BJ (cell line): ENCODE results near the gene SMIM14. TPM values are rescaled to one million over a fixed set of nuclear protein-coding genes. Genes with fewer than 3 reads are reported as not detected.
"Not testable (repeated sequence)": the region's sequence is repeated elsewhere in the genome, so short reads cannot be mapped to it uniquely, and the experiment has no call there.

Source experiments
- CTCF ChIA-PET: fragments of 350-600 bp; formaldehyde crosslinking; extraction: SDS; loops from one replicate; lab custom pipeline; 2021; ENCODE audit warnings: antibody characterized with exemption, inconsistent platforms; lab: Yijun Ruan, JAX
- POLR2A ChIA-PET: fragments of 300-600 bp; sonication (Branson Sonifier 250); formaldehyde crosslinking; extraction: SDS; loops from one replicate; lab custom pipeline; 2021; ENCODE audit warnings: antibody characterized with exemption; lab: Charles Lee
- DNase-seq: peaks from one replicate; pipeline ENCODE4 v3.0.0-alpha.2; 2011; ENCODE audit warnings: low read depth
- H3K27me3 ChIP-seq: 2 replicates; pipeline ENCODE4 v1.6.0; 2011; ENCODE audit warnings: low read length; ENCODE audit not compliant: control insufficient read depth, insufficient read depth
- H3K36me3 ChIP-seq: 2 replicates; pipeline ENCODE4 v1.5.1; 2011; ENCODE audit warnings: low read length; ENCODE audit not compliant: control insufficient read depth, insufficient read depth
- H3K4me3 ChIP-seq: 2 replicates; pipeline ENCODE4 v1.5.1; 2011; ENCODE audit warnings: low read depth, mild to moderate bottlenecking, control low read depth, low read length
- polyA plus RNA-seq: library from polyadenylated mRNA; depleted of rRNA; stranded (reverse); fragments of >200 nt; gene quantifications from 2 replicates; pipeline ENCODE4 v1.2.3, GENCODE V29; 2011
- TF ChIP-seq, protein P1 (sequence below): IDR thresholded peaks from 2 replicates; pipeline ENCODE4 v1.5.1; 2011; ENCODE audit warnings: low read depth, mild to moderate bottlenecking, control low read depth, inconsistent platforms, low read length, moderate library complexity; ENCODE audit not compliant: insufficient read depth

Gene SMIM14
- polyA plus RNA-seq, 1 experiment = 25.4 TPM

DNA sequence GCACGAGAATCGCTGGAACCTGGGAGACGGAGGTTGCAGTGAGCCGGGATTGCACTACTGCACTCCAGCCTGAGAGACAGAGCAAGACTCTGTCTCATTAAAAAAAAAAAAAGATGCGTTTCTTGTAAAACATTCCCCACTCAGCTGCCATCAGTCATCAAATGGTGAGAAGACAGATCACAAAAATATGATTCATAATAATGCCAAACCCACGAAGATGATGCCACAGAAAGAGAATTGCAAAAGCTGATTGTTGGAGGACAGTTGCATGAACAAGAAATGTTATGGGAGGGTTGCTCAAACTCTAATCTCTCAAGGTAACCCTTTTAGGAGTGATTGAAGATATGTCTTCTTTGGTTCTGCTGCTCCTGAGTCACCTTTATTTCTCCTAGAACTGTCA, 21.4 kb upstream of the SMIM14 start:
- Histone ChIP-seq H3K4me3 (no peak overlapping the region), H3K36me3 (no peaks in the 10 kb centered on the region), H3K27me3 (no peaks in the 10 kb centered on the region)
- TF ChIP-seq, protein P1, sequence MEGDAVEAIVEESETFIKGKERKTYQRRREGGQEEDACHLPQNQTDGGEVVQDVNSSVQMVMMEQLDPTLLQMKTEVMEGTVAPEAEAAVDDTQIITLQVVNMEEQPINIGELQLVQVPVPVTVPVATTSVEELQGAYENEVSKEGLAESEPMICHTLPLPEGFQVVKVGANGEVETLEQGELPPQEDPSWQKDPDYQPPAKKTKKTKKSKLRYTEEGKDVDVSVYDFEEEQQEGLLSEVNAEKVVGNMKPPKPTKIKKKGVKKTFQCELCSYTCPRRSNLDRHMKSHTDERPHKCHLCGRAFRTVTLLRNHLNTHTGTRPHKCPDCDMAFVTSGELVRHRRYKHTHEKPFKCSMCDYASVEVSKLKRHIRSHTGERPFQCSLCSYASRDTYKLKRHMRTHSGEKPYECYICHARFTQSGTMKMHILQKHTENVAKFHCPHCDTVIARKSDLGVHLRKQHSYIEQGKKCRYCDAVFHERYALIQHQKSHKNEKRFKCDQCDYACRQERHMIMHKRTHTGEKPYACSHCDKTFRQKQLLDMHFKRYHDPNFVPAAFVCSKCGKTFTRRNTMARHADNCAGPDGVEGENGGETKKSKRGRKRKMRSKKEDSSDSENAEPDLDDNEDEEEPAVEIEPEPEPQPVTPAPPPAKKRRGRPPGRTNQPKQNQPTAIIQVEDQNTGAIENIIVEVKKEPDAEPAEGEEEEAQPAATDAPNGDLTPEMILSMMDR = no peak
- CTCF ChIA-PET = interaction anchor here (0.5 to 6.0 kb wide), 7 partner anchors 13 to 191 kb away, joined by 3 to 32 read pairs (median 3); partner anchors contain the start of gene SMIM14
- no peak for DNase-seq
- POLR2A ChIA-PET = no interaction called here

GRCh38 chr4:39658756-39659155, 20.1 kb upstream of the SMIM14 start:
- DNase-seq = no peak
- Histone ChIP-seq H3K27me3 (no peaks in the 10 kb centered on the region), H3K4me3 (no peak overlapping the region), H3K36me3 (no peaks in the 10 kb centered on the region)
- CTCF ChIA-PET = interaction anchor here (0.6 to 6.0 kb wide), 10 partner anchors 10 to 192 kb away, joined by 3 to 32 read pairs (median 4); partner anchors contain the start of gene SMIM14
- POLR2A ChIA-PET = no interaction called here
- TF ChIP-seq, protein P1 = peak; percentile 38

GRCh38 chr4:39657465-39657864, 18.8 kb upstream of the SMIM14 start:
- no peaks in the 10 kb centered on the region for H3K36me3 ChIP-seq
- ChIA-PET POLR2A (no interaction called here), CTCF (interaction anchor here (1.2 to 2.5 kb wide), 3 partner anchors 177 to 188 kb away, joined by 3 to 7 read pairs (median 6); no protein-coding TSS in a partner anchor)
- H3K27me3 ChIP-seq = no peaks in the 10 kb centered on the region
- no peak overlapping the region for H3K4me3 ChIP-seq
- TF ChIP-seq, protein P1 = no peak
- no peak for DNase-seq

DNA sequence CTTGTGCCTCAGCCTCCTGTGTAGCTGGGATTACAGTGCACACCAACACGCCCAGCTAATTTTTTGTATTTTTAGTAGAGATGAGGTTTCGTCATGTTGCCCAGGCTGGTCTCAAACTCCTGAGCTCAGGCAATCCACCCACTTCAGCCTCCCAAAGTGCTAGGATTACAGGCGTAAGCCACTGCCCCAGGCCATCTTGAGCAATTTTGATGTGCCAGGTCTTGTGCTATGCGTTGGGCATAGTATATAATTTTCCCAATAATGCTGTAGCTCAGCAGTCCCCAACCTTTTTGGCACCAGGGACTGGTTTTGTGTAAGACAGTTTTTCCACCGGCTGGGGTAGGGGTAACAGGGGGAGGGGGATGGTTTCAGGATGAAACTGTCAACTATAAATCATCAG, 18.0 kb upstream of the SMIM14 start:
- DNase-seq, H3K4me3 ChIP-seq, H3K27me3 ChIP-seq, POLR2A ChIA-PET, H3K36me3 ChIP-seq: not testable (repeated sequence)
- CTCF ChIA-PET = interaction anchor here (0.6 to 1.9 kb wide), 2 partner anchors 10 to 187 kb away, joined by 3 to 7 read pairs; no protein-coding TSS in a partner anchor

GRCh38 chr4:39655876-39656275, 17.2 kb upstream of the SMIM14 start:
- TF ChIP-seq, protein P1 = no peak
- ChIA-PET CTCF (interaction anchor here (1.9 kb wide), 1 partner anchor 186 kb away, joined by 7 read pairs; no protein-coding TSS in a partner anchor), POLR2A (no interaction called here)
- H3K36me3 ChIP-seq = no peaks in the 10 kb centered on the region
- DNase-seq = no peak
- no peak overlapping the region for H3K4me3 ChIP-seq
- no peaks in the 10 kb centered on the region for H3K27me3 ChIP-seq

DNA sequence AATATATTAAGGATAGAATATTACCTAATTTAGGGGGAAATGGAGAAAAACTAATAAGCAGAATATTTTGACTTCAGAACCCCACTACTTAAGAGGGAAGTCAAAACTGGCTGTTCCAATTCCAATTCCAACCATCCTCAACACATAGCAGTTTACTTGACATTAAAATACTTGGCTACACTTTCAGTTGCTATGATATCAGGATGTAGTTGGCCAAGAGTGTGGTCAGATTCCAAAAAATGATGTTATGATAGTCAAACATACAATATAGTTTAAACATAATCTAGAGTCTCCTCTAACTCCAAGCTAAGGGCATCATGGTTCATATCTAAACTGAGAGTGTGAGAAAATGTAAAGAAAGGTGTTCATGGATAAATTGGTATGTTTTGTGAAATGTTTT, 16.5 kb upstream of the SMIM14 start:
- ChIA-PET POLR2A (no interaction called here), CTCF (no interaction called here)
- DNase-seq = no peak
- H3K36me3 ChIP-seq = no peaks in the 10 kb centered on the region
- no peaks in the 10 kb centered on the region for H3K27me3 ChIP-seq
- TF ChIP-seq, protein P1 = no peak
- H3K4me3 ChIP-seq = no peak overlapping the region

DNA sequence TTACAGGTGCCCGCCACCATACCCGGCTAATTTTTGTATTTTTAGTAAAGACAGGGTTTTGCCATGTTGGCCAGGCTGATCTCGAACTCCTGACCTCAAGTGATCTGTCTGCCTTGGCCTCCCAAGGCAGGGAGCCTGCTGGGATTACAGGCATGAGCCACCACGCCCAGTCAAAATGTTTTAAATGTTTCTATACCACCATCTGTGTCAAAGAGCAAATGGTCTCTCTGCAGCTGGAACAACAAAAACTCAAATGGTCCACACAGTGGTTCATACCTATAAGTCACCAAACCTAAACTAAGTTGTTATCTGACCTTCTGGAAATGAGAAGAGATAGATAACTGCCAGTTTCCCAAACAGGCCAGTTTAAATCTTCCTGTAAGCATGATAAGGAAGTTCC, 12.9 kb upstream of the SMIM14 start:
- H3K27me3 ChIP-seq, DNase-seq, POLR2A ChIA-PET, H3K36me3 ChIP-seq, H3K4me3 ChIP-seq: not testable (repeated sequence)
- CTCF ChIA-PET = interaction anchor here (1.3 to 1.7 kb wide), 2 partner anchors 8 to 182 kb away, joined by 3 to 4 read pairs; no protein-coding TSS in a partner anchor
